ENCODE data around the gene MAP3K13. TPM values are rescaled to one million over a fixed set of nuclear protein-coding genes. Genes with fewer than 3 reads are reported as not detected.
A peak's percentile ranks its signal among the peaks of the same experiment; 100 is the strongest.

The MAP3K13 gene
- total RNA-seq, 1 experiment from 2014 or later, result 10.6 TPM

GRCh38 chr3:185488465-185488864 is 125.5 kb downstream of the MAP3K13 start:
- no peaks in the 10 kb centered on the region for H3K4me1 ChIP-seq (ENCODE audit: insufficient read depth, low read length)
- no peak overlapping the region for H3K23ac ChIP-seq (ENCODE audit: insufficient read length, low read depth, low read length)
- H3K56ac ChIP-seq (ENCODE audit: insufficient read length, low read depth, low read length), result no peak overlapping the region
- no peak overlapping the region for H2BK15ac ChIP-seq (ENCODE audit: low read depth, low read length)
- H2BK20ac ChIP-seq (ENCODE audit: low read depth, low read length, poor library complexity, severe bottlenecking), result no peak overlapping the region
- H3K4me3 Mint-ChIP-seq, result no peak overlapping the region
- no peak overlapping the region for H4K91ac ChIP-seq (ENCODE audit: insufficient read length, low read depth, low read length)
- no peaks in the 10 kb centered on the region for H3K79me2 ChIP-seq (ENCODE audit: insufficient read depth, low read length)
- no peaks in the 10 kb centered on the region for H3K27me3 ChIP-seq (ENCODE audit: insufficient read depth, low read length)
- H3K27ac ChIP-seq (ENCODE audit: insufficient read length, low read depth, low read length), result no peak overlapping the region
- H3K14ac ChIP-seq (ENCODE audit: insufficient read depth, low read length), result no peak overlapping the region
- H2AFZ ChIP-seq (ENCODE audit: low read length), result no peak overlapping the region
- no peaks in the 10 kb centered on the region for H3K27me3 Mint-ChIP-seq (ENCODE audit: low read depth)
- H3K4me2 ChIP-seq (ENCODE audit: insufficient read depth, insufficient read length, low read length), result no peak overlapping the region
- H3K36me3 Mint-ChIP-seq (ENCODE audit: insufficient read depth in 1 of 3, low read depth in 3 of 3), result peaks cover 2 to 27% (median 10%) of the 10 kb centered on the region in 3 experiments; a peak in 6 of 7 replicates
- H3K79me1 ChIP-seq (ENCODE audit: insufficient read depth, low read depth, low read length, poor library complexity, severe bottlenecking), result no peaks in the 10 kb centered on the region
- H4K5ac ChIP-seq (ENCODE audit: insufficient read length, low read depth, low read length), result no peak overlapping the region
- H2BK120ac ChIP-seq (ENCODE audit: low read depth, low read length, poor library complexity, severe bottlenecking), result no peak overlapping the region
- no peaks in the 10 kb centered on the region for H3K23me2 ChIP-seq (ENCODE audit: insufficient read length, low read depth, low read length, poor library complexity, severe bottlenecking)
- no peak overlapping the region for H3K9ac ChIP-seq (ENCODE audit: extremely low read depth, insufficient read length, low read length)
- no peaks in the 10 kb centered on the region for H3K9me3 Mint-ChIP-seq
- no peak overlapping the region for H2BK12ac ChIP-seq (ENCODE audit: insufficient read length, low read depth, low read length)
- H3K9me3 ChIP-seq (ENCODE audit: control insufficient read depth, low read depth, low read length), result no peaks in the 10 kb centered on the region
- H3T11ph ChIP-seq (ENCODE audit: low read length), result no peak overlapping the region
- no peak overlapping the region for H3K4ac ChIP-seq (ENCODE audit: low read depth, low read length)
- H3K4me1 Mint-ChIP-seq, result no peaks in the 10 kb centered on the region
- H4K8ac ChIP-seq (replicated peaks; ENCODE audit: insufficient read length, low read depth, low read length), result no peak overlapping the region
- no peak for DNase-seq
- H2BK5ac ChIP-seq (ENCODE audit: insufficient read length, low read length), result no peak overlapping the region
- no CpG with 5 or more reads among the region's 5 CpGs for WGBS (ENCODE audit: extremely low coverage, insufficient read length, low lambda C conversion rate)
- peak overlapping the region in 1 of 3 experiments; percentile 18; a peak in 1 of 7 replicates for H3K27ac Mint-ChIP-seq
- TF ChIP-seq CTCF (conservative IDR thresholded peaks at IDR 0.05), result no peak
- H2AK5ac ChIP-seq (ENCODE audit: insufficient read length, low read length), result no peak overlapping the region
- no peak overlapping the region for H3K18ac ChIP-seq (ENCODE audit: insufficient read length, low read depth, low read length)
- no peaks in the 10 kb centered on the region for H4K20me1 ChIP-seq (ENCODE audit: control insufficient read depth, insufficient read depth, insufficient read length)

All from H9 (cell line).